H4 (cell line): Measurements from ENCODE around the gene FAM32A. TPM values are rescaled to one million over a fixed set of nuclear protein-coding genes. Genes with fewer than 3 reads are reported as not detected.
"Not testable (repeated sequence)": the region's sequence is repeated elsewhere in the genome, so short reads cannot be mapped to it uniquely, and the experiment has no call there.

ENCODE experiments used
- DNase-seq: peaks from one replicate; pipeline ENCODE4 v3.0.0-alpha.2; 2015; ENCODE audit warnings: low spot score
- total RNA-seq: library from RNA; depleted of rRNA; stranded (reverse); fragments of >200 nt; shearing (Covaris generic); gene quantifications from 2 replicates; pipeline ENCODE4 v1.2.3, GENCODE V29; 2014

The FAM32A gene
- total RNA-seq, 1 experiment from 2014 or later = 230 TPM

DNA sequence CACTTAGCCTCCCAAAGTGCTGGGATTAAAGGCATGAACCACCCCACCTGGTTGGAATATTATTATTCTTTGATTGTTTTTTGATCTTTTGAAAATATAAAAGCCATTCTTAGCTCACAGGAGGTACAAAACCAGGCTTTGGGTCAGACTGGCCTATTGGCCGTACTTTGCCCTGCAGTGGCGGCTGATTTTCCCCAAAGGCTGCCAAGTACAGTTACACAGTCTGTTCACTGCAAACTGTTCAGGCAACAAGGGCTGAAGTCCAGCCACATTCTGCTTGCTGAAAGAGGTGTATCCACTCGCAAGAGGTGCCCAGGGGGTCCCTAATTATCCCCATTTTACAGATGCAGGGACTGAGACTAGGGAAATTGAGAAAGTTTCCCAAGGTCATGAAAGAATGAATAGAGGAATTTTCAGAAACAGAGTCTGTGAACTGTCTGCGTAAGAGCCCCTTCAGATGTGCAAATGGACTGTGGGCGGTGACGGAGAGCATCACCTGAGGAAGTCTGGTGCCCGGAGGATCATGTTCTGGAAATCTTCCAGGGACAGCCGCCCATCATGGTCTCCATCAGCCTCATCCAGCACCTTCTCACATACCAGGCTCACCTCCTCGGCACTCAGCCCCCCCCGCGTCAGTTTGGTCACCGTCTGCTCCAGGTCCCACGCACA, 20.9 kb upstream of the FAM32A start:
- no peak for DNase-seq

DNA sequence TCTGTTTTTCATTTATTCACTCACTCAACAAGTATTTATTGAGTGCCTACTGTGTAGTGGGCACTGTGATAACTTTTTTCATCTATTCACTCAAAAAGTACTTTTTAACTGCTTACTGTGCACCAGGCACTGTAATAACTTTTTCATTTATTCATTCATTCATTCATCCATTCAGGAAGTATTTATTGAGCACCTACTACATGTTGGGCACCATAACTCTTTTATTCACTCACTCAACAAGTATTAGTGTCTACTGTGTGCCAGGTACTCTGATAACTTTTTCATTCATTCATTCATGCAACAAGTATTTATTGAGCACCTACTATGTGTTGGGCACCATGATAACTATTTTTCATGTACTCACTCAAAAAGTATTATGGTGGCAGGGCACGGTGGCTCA, 18.8 kb upstream of the FAM32A start:
- DNase-seq = no peak

DNA sequence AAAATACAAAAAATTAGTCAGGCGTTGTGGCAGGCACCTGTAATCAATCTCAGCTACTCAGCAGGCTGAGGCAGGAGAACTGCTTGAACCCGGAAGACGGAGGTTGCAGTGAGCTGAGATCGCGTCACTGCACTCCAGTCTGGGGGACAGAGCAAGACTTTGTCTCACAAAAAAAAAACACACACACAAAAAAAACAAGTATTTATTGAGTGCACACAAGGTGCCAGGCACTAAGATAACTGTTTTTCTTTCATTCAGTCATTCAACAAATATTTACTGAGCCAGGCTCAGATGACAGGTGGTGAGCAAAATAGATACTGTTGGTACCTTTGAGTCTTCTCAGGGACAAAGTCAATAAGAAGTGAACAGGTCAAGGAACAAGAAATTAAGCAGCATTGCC, 18.2 kb upstream of the FAM32A start:
- DNase-seq = no peak

DNA sequence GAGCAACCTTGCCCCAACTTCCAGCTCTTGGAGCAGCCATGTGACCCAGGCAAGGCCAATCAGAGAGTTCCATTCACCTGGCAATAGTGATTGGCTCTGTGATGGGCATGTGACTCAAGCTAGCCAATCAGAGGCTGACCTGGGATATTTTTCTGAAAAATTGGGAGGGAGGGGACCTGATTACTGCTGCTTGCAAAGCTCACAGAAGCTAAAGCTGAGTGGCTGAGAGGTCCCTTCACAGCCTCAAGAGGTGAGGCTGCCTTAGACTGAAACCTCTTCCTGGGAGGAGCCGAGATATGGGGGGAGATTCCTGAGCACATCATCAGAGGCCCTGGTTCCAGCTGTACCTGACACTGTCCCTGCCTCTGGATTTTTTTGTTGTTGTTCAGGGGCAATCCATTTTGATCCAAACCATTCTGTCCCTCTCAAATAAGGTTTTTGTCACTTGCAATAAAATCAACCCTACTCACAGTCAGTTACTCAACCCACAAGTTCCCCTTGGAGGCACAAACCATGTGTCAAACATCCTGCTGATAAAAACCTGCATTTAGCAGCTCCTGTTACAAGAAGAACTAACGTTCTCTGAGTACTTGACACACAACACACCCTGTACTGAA, 16.6 kb upstream of the FAM32A start:
- DNase-seq = peak; percentile 49

DNA sequence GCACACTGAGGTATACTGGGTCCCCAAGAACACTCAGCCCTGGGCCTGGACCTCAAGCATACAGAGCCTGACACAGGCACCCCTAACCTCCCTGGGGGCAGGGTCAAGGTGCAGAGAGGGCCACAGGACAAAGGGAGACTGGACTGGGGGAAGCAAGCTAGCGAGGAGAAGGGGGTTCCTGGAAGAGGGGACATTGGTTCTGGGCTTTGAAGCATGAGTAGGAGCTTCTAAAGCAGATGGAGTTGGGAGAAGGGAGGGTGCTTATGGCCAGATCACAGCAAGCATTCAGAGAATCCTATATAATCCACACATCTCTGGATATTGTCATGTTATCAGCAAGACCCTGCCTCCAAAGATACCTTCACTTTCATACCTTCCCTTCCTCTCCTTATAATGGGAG, 15.1 kb upstream of the FAM32A start:
- no peak for DNase-seq

DNA sequence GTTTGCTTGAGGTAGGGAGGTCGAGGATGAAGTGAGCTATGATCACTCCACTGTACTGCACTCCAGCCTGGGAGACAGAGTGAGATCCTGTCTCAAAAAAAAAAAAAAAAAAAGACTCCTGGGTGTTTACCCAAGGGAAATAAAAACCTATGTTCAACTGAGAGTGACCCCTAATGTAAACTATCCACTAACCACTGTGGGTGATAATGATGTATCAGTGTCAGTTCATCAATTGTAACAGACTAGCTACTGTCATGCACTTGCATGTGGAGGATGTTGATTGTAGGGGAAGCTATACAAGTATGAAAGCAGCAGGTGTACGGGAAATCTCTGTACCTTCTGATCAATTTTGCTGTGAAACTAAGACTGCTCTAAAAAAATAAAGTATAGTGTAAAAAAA, 9.3 kb upstream of the FAM32A start:
- no peak for DNase-seq

DNA sequence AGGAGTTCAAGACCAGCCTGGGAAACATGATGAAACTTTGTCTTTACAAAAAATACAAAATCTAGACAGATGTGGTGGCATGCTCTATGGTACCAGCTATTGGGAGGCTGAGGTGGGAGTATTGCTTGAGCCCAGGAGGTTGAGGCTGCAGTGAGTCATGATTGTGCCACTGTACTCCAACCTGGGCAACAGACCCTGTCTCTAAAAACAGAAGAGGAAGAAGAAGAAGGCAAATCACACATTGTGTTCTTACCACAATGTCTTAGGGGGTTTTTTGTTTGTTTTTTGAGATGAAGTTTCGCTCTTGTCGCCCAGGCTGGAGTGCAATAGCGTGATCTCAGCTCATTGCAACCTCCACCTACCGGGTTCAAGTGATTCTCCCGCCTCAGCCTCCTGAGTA, 6.3 kb upstream of the FAM32A start:
- DNase-seq = not testable (repeated sequence)

DNA sequence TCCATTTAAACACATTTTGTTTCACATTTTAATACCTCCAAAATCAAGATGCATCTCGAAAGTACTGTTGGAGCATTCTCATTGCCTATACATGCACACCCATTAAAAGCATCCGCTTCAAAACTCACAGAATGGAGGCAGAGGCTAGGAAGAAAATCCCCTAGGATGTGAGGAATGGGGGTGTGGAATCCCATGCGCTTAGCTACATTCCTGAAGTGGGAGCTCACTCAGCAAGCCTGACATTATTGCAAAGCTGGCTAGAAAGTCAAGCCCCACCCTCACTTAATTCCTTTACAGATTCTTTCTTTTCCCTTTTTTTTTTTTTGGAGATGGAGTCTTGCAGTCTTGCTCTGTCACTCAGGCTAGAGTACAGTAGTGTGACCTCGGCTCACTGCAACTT, 4.6 kb upstream of the FAM32A start:
- peak; percentile 60 for DNase-seq

DNA sequence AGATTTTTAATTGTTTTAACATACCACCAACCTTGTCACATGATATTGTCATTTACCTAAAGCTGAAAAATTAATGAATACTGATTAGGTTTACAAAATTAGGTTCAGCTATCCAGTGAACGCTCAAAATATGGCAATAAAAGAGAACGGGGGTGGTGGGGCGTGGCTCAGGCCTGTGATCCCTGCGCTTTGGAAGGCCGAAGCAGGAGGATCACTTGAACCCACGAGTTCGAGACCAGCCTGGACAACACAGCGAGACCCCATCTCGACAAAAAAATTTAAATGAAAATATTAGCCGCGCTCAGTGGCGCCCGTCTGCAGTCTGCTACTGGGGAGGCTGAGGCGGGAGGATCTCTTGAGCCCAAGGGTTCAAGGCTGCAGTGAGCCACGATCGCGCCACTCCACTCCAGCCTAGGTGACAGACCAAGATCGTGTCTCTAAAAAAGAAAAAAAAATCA, 516 bp upstream of the FAM32A start:
- no peak for DNase-seq

DNA sequence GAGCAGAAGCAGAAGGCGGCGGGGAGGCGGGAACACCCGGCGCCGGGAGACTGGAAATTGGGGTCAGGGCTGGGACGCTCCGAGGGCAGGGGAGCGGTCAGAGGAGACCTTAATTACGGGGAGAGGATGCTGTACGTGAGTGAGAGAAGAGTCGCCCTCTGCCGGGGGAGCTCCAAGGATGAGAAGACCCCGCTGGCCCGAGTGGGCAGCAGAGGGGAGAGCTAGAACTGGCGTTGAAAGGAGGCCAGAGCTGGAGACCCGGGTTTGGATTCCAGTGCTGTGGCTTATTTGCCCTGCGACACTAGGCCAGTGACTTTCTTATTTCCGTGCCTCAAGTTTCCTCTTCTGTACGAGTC, 536 bp downstream of the FAM32A start:
- DNase-seq = peak; percentile 55

DNA sequence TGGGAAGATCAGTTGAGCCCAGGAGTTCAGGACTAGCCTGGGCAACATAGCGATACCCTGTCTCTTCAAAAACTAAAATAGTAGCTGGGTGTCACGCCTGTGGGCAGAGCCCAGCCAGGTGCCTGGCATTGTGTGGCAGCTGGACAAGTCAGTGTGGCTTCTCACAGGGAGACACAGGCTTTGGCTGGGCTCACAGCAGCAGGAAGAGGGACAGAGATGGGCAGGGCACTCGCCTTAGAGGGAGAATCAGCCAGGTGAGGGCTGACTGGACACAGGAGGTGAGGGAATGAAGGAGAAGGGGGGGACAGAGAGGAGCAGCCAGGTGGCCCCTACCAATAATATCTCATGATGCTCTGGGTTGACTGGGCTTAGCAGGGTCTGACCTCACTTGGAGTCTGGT, 3.3 kb downstream of the FAM32A start:
- DNase-seq = no peak

DNA sequence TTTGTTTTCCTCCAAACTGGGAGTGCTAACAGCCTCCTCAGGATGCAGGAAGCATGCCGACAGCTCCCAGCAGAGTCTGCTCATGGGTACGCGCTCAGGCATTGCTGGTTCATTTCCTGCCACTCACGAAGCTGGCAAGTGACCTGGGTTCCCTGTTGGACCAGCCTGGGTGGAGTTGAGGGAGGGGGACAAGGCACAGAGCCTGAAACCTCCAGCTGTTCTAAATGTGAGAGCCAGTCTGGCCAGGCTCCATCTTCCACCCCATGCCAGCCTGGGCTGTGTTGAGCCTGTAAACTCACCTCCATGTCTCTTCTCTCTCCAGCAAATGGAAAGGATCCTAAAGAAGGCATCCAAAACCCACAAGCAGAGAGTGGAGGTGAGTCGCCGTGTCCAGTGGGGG, 5.0 kb downstream of the FAM32A start:
- no peak for DNase-seq

DNA sequence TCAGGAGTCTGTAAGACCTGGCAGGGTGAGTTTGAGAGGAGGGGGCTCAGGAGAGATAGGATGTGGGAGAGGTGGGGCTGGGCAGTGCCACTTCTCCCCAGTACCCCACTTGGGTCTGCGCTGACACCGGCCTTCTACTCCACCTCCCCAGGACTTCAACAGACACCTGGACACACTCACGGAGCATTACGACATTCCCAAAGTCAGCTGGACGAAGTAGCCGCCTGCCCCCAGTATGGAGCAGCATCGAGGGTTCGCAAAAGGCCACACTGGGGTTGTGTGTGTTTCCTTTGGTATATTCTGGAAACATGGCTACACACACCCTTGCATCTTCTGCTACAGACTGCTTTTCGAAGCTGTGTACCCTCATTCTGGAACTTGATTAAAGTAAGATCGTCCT, 5.5 kb downstream of the FAM32A start:
- no peak for DNase-seq

DNA sequence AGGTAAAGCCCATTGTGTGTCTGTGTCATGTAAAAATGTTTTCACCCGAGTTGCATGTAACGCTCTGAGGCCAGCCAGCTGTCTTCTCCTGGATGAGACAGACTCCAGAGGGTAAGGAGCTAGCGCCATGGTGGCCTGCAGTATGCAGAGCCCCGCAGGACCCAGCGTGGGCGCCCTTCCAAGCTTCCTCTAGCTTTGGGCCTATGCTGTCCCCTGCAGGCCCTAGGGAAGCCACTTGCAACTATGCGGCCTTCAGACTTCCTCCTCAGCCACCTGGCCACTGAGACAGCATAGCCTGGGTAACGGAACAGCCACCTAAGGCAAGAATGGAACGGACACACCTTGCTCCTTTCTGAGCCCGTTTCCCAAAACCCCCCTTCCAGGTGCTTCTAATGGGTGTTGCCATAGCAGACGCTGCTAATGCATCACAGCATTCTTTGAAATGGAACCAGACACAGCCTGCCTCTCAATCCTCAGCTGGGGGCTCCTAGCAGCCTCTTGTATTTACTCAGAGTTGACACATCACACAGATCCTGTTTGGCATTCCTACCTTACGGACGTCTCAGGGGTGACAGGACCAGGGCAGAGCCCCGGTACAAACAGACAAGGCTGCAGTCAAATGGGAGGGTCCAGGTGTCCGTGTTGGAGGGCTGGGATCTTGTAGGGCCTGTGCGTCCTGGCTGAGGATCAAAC, 6.2 kb downstream of the FAM32A start:
- DNase-seq = no peak

DNA sequence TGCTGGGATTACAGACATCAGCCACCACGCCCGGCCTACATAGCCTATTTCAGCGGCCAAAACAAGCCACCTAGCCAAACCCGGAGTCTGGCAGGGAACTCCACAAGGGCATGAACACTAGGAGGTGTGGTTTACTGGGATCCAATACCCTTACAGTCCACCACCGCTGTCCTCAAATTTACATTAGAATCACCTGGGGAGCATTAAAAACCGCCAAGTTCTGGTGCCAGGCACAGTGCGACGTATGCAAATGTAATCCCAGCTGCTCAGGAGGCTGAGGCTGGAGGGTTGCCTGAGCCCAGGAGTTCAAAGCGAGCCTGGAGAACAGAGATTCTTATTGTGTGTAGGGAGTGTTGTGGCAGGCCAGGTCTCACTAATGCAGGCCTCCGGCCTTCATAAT, 8.3 kb downstream of the FAM32A start:
- no peak for DNase-seq

DNA sequence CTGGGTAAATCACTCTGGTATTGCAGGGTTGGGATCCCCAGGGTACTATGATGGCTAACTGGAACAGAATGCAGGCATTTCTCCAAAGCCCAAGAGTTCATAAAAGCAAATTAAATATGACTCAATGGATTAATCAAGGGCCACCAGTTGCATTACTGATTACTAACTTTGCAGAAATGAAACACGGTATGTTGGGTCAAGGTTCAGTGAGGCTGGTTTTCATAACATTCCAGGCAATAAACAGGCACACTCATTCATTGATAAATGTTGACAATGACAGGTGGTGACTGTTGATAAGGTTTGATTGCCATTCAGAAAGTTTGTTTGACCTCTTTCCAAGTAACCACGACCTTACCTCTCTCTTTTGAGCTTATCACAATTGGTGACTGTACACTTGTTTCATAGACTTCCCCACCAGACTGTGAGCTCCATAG, 12.0 kb downstream of the FAM32A start:
- peak; percentile 17 for DNase-seq

DNA sequence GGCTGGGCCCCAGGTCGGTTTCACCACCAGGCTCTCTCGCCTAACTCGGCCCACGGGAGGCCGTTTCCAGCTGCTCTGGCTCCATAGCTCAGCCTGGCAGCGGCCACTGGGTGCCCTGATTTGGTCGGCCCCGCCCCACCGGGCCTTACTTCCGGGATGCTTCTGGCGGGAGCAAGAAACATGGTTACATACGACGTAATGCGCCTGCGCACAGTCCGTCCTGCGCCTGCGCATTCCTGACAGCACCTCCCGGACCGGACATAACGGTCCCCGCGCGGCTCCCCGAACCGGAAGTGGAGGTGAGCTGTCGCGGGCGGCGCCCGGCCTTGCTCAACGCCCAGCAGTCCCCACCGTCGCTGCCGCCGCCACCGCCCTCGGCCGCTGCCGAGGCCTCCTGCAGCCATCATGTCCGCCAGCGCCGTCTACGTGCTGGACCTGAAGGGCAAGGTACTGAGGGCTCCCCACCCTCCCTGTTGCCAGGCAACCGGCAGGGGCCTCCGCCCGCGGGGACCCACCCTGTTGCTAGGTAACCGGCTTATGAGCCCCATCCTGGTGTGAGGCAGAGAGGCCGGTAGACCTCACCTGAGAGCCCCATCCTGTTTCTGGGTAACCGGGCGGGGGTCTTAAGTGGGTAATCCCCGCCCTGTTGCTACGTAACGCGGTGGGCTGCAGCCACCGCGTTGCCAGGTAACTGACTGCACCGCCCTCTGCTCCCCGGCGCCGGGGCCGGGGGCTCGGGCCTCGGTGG, 12.6 kb downstream of the FAM32A start, which contains the start of gene AP1M1:
TSS of gene AP1M1 (plus strand) at position 290 of the 748 bp plus-strand sequence. CDS start at position 406, 116 bp downstream.
- DNase-seq = peak; percentile 99

DNA sequence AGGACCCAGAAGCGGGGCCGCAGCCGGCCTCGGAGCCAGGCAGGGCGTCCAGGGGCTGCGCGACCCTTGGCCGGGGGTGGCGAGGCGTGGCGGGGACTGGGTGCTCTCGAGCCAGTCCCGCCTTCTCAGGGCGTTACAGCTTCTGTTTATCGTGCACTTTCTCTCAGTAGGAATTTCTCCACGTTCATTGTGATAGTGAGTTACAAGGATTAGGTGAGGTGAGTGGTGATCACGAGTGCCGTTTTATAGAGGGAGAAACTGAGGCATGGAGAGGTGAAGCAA, 13.1 kb downstream of the FAM32A start:
- DNase-seq = no peak

DNA sequence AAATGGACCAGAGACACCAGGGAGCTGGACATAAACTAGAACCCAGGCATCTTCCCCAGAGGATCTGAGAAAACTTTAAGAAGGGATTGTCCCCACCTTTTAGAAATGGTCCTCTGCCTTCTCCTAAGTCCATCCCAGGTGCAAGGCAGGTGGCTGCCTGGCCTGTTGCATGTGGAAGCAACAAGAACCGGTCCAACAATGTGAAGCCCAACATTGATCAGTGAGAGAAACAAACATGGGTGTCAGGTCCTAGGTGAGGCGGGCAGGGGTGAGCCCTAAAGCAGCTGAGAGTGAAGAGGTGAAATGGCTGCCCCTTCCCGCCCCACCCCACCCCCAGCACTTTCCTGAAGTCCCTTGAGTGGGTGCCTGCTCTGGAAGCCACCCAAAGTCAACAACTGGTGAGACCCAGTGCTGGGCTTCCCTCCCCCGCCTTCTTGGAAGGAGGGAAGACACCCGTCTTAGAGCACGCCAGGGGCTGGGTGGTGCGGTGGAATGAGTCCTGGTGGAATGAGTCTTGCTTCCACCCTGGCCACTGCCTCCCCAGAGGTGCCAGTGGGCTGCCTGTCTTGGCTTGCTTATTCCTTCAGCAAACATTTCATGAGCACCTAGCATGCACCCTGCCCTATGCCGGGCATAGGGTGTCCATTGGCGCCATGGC, 14.2 kb downstream of the FAM32A start:
- DNase-seq = no peak

DNA sequence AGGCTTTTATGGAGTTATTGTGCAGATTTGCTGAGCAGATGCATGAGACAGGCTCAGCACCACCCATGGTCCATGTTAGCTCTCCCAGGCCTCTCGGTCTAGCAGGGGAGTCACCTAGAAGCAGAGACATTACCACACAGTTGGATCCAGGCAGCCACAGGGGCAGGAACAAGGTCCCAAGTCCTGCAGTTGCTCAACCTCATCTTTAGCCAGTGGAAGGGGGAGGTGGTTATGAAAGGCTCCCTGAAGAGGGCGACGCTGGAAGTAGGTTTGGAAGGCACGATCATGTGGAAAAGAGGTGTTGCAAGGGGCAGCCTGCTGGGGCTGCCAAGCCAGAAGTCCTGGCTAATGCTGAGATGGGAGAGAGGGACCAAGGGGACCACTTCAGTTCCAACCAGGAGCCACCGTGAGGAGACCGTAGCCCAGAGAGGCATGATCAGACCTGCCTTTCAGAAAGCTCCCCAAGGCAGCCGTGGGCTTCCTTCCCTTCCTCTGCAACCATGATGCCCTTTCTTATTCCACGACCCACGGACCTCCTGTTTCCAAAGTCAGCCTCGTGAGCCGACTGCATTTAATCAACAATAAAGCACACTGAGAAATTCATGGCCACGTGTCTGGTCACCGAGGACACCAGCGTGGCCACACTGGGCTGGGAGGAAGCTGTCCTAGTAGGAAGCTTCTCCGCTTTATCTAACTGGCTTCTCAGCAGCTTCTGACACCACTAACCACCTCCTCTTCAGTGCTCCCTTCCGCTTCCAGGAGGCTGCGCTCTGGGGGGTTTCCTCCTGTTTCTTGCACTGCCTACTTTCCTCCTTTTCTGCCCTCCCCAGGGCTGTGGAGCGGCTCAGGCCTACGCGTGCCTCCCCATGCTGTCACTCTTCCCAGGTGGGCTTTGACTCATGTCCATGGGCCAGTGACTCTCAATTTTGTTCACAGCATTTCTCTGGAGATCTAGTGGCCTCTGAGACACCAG, 15.1 kb downstream of the FAM32A start:
- DNase-seq = peak; percentile 13

DNA sequence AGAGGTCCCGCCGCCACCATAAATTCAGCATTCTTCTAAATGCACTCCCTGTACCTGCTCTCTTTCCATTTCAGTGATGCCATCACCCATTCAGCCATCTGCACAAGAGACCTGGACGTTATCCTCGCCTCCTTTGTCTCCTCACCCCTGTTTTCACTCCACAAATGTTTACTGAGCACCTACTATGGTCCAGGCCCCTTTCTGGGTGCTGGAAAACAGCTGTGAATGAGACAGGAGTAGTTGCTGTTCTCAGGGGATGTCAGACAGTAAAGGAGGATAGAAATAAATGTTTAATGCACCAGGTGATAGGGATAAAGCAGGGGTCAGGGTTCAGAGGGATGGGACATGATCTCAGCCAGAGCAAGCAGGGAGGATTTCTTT, 15.8 kb downstream of the FAM32A start:
- no peak for DNase-seq
